ENCODE data around the gene EGFR.

- TF ChIP-seq CTCF (IDR thresholded peaks at IDR 0.05; ENCODE audit: low read depth, low read length, poor library complexity, severe bottlenecking) = no peak
- no peak for TF ChIP-seq EZH2phosphoT487 (IDR thresholded peaks at IDR 0.05; ENCODE audit: borderline replicate concordance, low read length)
These were observed 129.8 kb downstream of the EGFR start for GRCh38 chr7:55148571-55148970.
